Panc1 (cell line): ENCODE measurements around the gene CST6. TPM values are rescaled to one million over a fixed set of nuclear protein-coding genes. Genes with fewer than 3 reads are reported as not detected.

Experiments used
- ATAC-seq: fragments of 200-7000 bp; cut with Tn5 transposase; 2 replicates; pipeline ENCODE4 v1.9.1; 2020; ENCODE audit warnings: mild to moderate bottlenecking, moderate library complexity
- BruUV-seq: library from RNA; stranded (reverse); fragments of 400-500 nt; replicated peaks from 2 replicates; lab custom pipeline; 2021; lab: Mats Ljungman, UMichigan
- CTCF ChIA-PET: fragments of 300-600 bp; sonication (Branson Sonifier 250); formaldehyde crosslinking; loops from one replicate; lab custom pipeline; 2022; ENCODE audit warnings: antibody characterized with exemption; lab: Charles Lee
- POLR2A ChIA-PET: fragments of 300-600 bp; sonication (Branson Sonifier 250); formaldehyde crosslinking; loops from one replicate; lab custom pipeline; 2022; ENCODE audit warnings: antibody characterized with exemption; lab: Charles Lee
- DNase-seq: peaks from one replicate; pipeline ENCODE4 v3.0.0-alpha.2; 2010; ENCODE audit warnings: low read depth, low spot score
- H3K27ac ChIP-seq: 2 replicates; pipeline ENCODE4 v1.5.1; 2011; ENCODE audit warnings: mild to moderate bottlenecking, low read length, inconsistent platforms
- H3K27me3 ChIP-seq: fragments of 200-500 bp; sonication (Bioruptor generic); 2 replicates; pipeline ENCODE4 v1.6.0; 2014; ENCODE audit warnings: low read length, inconsistent platforms; ENCODE audit not compliant: control insufficient read depth, insufficient read depth
- H3K36me3 ChIP-seq: fragments of 200-500 bp; sonication (Bioruptor generic); 2 replicates; pipeline ENCODE4 v1.5.1; 2014; ENCODE audit warnings: inconsistent platforms, mild to moderate bottlenecking, low read length, moderate library complexity; ENCODE audit not compliant: control insufficient read depth, insufficient read depth
- H3K4me1 ChIP-seq: 2 replicates; pipeline ENCODE4 v1.5.1; 2011; ENCODE audit warnings: inconsistent platforms, mild to moderate bottlenecking, low read length, moderate library complexity; ENCODE audit not compliant: control insufficient read depth, insufficient read depth
- H3K4me3 ChIP-seq, 2 experiments: 2 replicates each; pipeline ENCODE4 v1.5.1; 2011 to 2012; ENCODE audit warnings: low read depth in 2 of 2, low read length in 2 of 2, mild to moderate bottlenecking in 2 of 2, inconsistent platforms in 1 of 2, moderate library complexity in 1 of 2
- H3K9me3 ChIP-seq: fragments of 200-500 bp; sonication (Bioruptor generic); 2 replicates; pipeline ENCODE4 v1.5.1; 2014; ENCODE audit warnings: low read depth, mild to moderate bottlenecking, inconsistent platforms, low read length, moderate library complexity; ENCODE audit not compliant: control insufficient read depth, insufficient read depth
- POLR2AphosphoS5 ChIP-seq: IDR thresholded peaks from 2 replicates; pipeline ENCODE4 v1.6.1; 2012; ENCODE audit warnings: mild to moderate bottlenecking, low read depth, low read length, moderate library complexity
- SIN3A ChIP-seq: IDR thresholded peaks from 2 replicates; pipeline ENCODE4 v1.6.1; 2012; ENCODE audit warnings: low read depth, mild to moderate bottlenecking, low read length, moderate library complexity, borderline replicate concordance; ENCODE audit not compliant: insufficient read depth
- TCF7L2 ChIP-seq: IDR thresholded peaks from 2 replicates; pipeline ENCODE4 v1.6.1; 2011; ENCODE audit warnings: mild to moderate bottlenecking, low read depth, low read length, inconsistent platforms
- in situ Hi-C: cut with HindIII; loops from 2 replicates; pipeline ENCODE4 v1.10.0; 2016; ENCODE audit warnings: low sequenced_read_pairs, low pct_unique_long_range_greater_than_20kb
- intact Hi-C: fragments of 100-400 bp; cut with micrococcal nuclease; formaldehyde crosslinking; loops from one replicate; pipeline ENCODE4 v1.10.0; 2022; ENCODE audit not compliant: unreplicated experiment
- total RNA-seq: library from RNA; stranded (reverse); gene quantifications from one replicate; pipeline ENCODE4 v1.2.1, GENCODE V29; 2021; ENCODE audit not compliant: unreplicated experiment
- TF ChIP-seq, protein P1 (sequence below): fragments of 450-650 bp; IDR thresholded peaks from 2 replicates; pipeline ENCODE4 v1.5.1; 2017; ENCODE audit warnings: mild to moderate bottlenecking
- TF ChIP-seq, protein P2 (sequence below), 2 experiments: IDR thresholded peaks; 2 replicates each; pipeline ENCODE4 v1.6.1; 2011 to 2012; ENCODE audit warnings: low read depth in 2 of 2, control low read depth in 1 of 2, low read length in 1 of 2, mild to moderate bottlenecking in 1 of 2, moderate library complexity in 1 of 2; ENCODE audit not compliant: insufficient read depth in 1 of 2

CST6 gene
- total RNA-seq, 1 experiment from 2014 or later, result 0.23 TPM

DNA sequence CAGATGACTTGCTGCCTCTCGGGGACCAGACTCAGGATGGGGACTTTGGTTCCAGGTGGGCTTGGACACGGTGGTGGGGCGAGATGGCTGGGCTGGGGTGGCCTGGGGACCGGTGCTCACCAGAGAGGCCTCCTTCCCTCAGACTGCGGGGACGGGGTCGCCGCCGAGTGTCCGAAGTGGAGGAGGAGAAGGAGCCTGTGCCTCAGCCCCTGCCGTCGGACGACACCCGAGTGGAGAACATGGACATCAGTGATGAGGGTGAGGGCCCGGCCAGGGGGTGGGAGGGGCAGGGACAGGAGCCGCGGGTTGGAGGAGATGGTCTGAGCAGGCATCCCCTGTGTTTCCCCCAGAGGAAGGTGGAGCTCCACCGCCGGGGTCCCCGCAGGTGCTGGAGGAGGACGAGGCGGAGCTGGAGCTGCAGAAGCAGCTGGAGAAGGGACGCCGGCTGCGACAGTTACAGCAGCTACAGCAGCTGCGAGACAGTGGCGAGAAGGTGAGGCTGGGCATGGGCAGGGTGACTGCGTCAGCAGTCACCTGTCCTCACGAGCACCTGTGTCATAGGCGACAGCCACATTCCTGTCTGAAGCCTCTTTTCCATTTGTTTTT is 44.4 kb upstream of the CST6 start:
- H3K4me1 ChIP-seq, result peaks cover 13% of the 10 kb centered on the region
- H3K27ac ChIP-seq, result no peak overlapping the region
- ChIA-PET CTCF (no interaction called here), POLR2A (interaction anchor here (0.6 kb wide), 1 partner anchor 44 kb away, joined by 8 read pairs; no protein-coding TSS in a partner anchor)
- H3K4me3 ChIP-seq, result no peak overlapping the region
- intact Hi-C loops (no loop called here), in situ Hi-C loops (no loop called here)
- H3K36me3 ChIP-seq, result peaks cover 8% of the 10 kb centered on the region; the same call in 1 of the 2 replicates
- no peaks in the 10 kb centered on the region for H3K9me3 ChIP-seq
- no TSS peak for BruUV-seq
- TF ChIP-seq TCF7L2 (no peak), SIN3A (no peak)
- no peak for ATAC-seq
- DNase-seq, result no peak
- H3K27me3 ChIP-seq, result no peaks in the 10 kb centered on the region

DNA sequence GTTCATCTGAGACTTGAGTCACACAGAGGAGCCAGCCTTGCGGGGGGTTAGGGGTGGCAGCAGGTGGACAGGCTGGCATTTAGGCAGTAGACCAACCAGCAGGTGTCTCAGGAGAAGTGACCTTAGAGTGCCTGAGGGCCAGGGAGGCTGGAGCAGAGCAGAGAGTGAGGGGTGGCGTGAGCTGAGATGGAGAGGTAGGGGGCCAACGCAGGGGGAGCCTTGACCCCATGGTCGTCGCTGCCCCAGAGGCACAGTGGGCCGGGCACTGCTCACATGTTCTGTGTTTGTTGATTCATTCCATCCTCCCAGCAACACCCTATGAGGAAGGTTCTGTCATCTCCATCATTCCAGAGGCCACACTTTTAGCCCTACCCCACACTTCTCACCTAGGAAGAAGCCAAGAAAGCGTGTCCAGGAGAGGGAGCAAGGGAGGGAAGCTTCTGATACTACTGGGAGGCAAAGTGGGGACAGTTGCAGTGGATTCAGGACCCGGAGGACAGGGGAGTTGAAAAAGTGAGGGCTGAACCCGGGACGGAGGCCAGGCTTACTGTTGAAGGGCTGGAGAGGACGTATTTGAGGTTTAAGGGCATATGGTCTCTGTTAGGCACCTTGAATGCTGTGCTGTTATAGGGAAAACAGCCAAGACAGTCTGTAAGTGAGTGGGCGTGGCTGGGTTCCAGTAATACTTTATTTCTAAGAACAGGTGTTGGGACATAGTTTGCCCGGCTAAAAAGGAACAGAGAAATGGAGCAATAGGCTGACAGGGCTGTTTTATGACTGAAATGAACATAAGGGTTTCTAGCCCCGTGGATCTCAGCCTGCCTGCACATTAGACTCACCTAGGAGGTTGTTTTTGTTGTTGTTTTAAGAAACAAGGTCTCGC is 43.0 kb upstream of the CST6 start:
- ChIA-PET CTCF (no interaction called here), POLR2A (interaction anchor here (0.6 kb wide), 1 partner anchor 79 kb away, joined by 3 read pairs; the partner anchor contains the start of gene CCDC85B)
- H3K4me3 ChIP-seq, result no peak overlapping the region
- intact Hi-C loops (no loop called here), in situ Hi-C loops (no loop called here)
- H3K9me3 ChIP-seq, result no peaks in the 10 kb centered on the region
- no peaks in the 10 kb centered on the region for H3K27me3 ChIP-seq
- TF ChIP-seq, protein P1, sequence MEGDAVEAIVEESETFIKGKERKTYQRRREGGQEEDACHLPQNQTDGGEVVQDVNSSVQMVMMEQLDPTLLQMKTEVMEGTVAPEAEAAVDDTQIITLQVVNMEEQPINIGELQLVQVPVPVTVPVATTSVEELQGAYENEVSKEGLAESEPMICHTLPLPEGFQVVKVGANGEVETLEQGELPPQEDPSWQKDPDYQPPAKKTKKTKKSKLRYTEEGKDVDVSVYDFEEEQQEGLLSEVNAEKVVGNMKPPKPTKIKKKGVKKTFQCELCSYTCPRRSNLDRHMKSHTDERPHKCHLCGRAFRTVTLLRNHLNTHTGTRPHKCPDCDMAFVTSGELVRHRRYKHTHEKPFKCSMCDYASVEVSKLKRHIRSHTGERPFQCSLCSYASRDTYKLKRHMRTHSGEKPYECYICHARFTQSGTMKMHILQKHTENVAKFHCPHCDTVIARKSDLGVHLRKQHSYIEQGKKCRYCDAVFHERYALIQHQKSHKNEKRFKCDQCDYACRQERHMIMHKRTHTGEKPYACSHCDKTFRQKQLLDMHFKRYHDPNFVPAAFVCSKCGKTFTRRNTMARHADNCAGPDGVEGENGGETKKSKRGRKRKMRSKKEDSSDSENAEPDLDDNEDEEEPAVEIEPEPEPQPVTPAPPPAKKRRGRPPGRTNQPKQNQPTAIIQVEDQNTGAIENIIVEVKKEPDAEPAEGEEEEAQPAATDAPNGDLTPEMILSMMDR, result no peak
- TF ChIP-seq POLR2AphosphoS5 (no peak), SIN3A (no peak), TCF7L2 (no peak)
- TF ChIP-seq, protein P2, sequence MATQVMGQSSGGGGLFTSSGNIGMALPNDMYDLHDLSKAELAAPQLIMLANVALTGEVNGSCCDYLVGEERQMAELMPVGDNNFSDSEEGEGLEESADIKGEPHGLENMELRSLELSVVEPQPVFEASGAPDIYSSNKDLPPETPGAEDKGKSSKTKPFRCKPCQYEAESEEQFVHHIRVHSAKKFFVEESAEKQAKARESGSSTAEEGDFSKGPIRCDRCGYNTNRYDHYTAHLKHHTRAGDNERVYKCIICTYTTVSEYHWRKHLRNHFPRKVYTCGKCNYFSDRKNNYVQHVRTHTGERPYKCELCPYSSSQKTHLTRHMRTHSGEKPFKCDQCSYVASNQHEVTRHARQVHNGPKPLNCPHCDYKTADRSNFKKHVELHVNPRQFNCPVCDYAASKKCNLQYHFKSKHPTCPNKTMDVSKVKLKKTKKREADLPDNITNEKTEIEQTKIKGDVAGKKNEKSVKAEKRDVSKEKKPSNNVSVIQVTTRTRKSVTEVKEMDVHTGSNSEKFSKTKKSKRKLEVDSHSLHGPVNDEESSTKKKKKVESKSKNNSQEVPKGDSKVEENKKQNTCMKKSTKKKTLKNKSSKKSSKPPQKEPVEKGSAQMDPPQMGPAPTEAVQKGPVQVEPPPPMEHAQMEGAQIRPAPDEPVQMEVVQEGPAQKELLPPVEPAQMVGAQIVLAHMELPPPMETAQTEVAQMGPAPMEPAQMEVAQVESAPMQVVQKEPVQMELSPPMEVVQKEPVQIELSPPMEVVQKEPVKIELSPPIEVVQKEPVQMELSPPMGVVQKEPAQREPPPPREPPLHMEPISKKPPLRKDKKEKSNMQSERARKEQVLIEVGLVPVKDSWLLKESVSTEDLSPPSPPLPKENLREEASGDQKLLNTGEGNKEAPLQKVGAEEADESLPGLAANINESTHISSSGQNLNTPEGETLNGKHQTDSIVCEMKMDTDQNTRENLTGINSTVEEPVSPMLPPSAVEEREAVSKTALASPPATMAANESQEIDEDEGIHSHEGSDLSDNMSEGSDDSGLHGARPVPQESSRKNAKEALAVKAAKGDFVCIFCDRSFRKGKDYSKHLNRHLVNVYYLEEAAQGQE (IDR thresholded peaks at IDR 0.05; ENCODE audit: insufficient read depth in 1 of 2, low read depth in 2 of 2, low read length in 1 of 2), result no peak
- H3K27ac ChIP-seq, result no peak overlapping the region
- DNase-seq (no peak), ATAC-seq (no peak)
- H3K36me3 ChIP-seq, result peaks cover 11% of the 10 kb centered on the region
- no TSS peak for BruUV-seq
- H3K4me1 ChIP-seq, result peaks cover 5% of the 10 kb centered on the region; the same call in 1 of the 2 replicates
